ENCODE measurements around the gene MBD6. TPM values are rescaled to one million over a fixed set of nuclear protein-coding genes. Genes with fewer than 3 reads are reported as not detected.
A peak's percentile ranks its signal among the peaks of the same experiment; 100 is the strongest.

The MBD6 gene
- total RNA-seq, 1 donor from 2014 or later, result 85.8 TPM

DNA sequence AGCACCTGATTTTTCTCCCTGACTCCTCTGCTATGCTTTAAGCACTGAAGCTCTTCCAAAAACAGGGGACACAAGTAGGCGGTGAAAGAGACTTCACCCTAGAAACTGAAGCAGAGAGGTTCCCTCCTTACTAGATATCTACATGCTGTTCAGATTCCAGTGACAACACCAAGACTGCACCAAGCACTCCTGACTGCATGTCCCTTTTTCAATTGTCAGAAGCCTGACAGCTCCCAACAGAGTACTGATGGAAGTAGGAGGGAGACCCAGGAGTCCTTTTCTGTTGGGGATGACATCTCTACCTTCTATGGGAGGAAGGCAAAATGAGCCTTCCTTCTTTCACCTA is 13.9 kb downstream of the MBD6 start:
- H3K27ac ChIP-seq, result no peak overlapping the region
- TF ChIP-seq CTCF (IDR thresholded peaks at IDR 0.05), result no peak

GRCh38 chr12:57539134-57539768 is 16.6 kb downstream of the MBD6 start:
- ATAC-seq (no peak), DNase-seq (peak; percentile 7)
- Histone ChIP-seq H3K9me3 (no peaks in the 10 kb centered on the region), H3K4me3 (no peak overlapping the region), H3K27ac (no peak overlapping the region), H3K4me1 (no peaks in the 10 kb centered on the region), H3K27me3 (no peaks in the 10 kb centered on the region), H3K36me3 (peaks cover 60% of the 10 kb centered on the region)
- no peak for TF ChIP-seq CTCF (IDR thresholded peaks at IDR 0.05)
- intact Hi-C loops (cut with DNase I), result no loop called here

More for the DNA sequence above, 13.9 kb downstream of the MBD6 start:
- ATAC-seq, result no peak
- Histone ChIP-seq H3K27me3 (no peaks in the 10 kb centered on the region), H3K36me3 (peaks cover 76% of the 10 kb centered on the region), H3K4me3 (no peak overlapping the region), H3K4me1 (no peaks in the 10 kb centered on the region), H3K9me3 (no peaks in the 10 kb centered on the region)
- no peak for DNase-seq
- intact Hi-C loops (cut with DNase I), result no loop called here

DNA sequence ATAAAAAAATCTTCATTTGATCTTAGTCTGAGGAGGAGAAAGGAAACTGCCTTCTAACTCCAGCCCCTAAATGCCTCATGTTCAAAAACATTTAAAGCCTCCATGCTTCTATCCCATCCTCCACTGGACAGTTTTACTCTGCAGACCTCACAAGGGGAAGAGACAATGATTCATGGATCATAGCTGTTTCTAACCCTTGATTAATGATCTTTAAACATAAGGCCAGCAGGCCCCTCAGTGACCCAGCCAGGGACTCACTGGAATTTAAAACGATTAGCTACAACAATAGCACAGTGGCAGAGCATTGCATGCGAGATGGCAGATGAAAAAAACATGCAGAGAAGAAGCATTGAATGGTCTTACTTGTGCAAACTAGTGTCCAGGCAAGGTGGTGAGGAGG is 18.4 kb downstream of the MBD6 start:
- H3K4me1 ChIP-seq, result peaks cover 6% of the 10 kb centered on the region
- no peak for ATAC-seq
- peaks cover 43% of the 10 kb centered on the region for H3K36me3 ChIP-seq
- H3K4me3 ChIP-seq, result no peak overlapping the region
- no peak for TF ChIP-seq CTCF (IDR thresholded peaks at IDR 0.05)
- DNase-seq, result no peak
- H3K27me3 ChIP-seq, result no peaks in the 10 kb centered on the region
- H3K27ac ChIP-seq, result no peak overlapping the region
- intact Hi-C loops (cut with DNase I), result no loop called here
- H3K9me3 ChIP-seq, result no peaks in the 10 kb centered on the region

DNA sequence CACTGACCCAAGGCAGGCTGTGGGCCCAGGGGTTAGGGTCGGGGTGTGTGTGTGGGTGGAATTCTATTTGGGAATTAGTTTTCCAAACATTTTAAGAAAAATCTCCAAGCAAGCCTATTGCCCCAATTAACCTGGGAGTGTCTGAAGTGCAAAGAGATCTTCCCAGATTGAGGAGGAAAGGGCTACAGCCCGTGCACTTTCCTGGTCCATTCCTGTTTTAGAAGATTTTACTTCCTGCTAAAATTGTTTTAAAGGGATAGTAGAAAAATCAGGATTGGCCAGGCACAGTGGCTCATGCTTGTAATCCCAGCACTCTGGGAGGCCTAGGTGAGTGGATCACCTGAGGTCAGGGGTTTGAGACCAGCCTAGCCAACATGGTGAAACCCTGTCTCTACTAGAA is 19.1 kb downstream of the MBD6 start:
- no peak for TF ChIP-seq CTCF (IDR thresholded peaks at IDR 0.05)
- H3K36me3 ChIP-seq, result peaks cover 42% of the 10 kb centered on the region
- H3K4me3 ChIP-seq, result no peak overlapping the region
- ATAC-seq (no peak), DNase-seq (peak; percentile 2)
- no peaks in the 10 kb centered on the region for H3K27me3 ChIP-seq
- intact Hi-C loops (cut with DNase I), result no loop called here
- H3K27ac ChIP-seq, result no peak overlapping the region
- peaks cover 9% of the 10 kb centered on the region for H3K4me1 ChIP-seq
- no peaks in the 10 kb centered on the region for H3K9me3 ChIP-seq

DNA sequence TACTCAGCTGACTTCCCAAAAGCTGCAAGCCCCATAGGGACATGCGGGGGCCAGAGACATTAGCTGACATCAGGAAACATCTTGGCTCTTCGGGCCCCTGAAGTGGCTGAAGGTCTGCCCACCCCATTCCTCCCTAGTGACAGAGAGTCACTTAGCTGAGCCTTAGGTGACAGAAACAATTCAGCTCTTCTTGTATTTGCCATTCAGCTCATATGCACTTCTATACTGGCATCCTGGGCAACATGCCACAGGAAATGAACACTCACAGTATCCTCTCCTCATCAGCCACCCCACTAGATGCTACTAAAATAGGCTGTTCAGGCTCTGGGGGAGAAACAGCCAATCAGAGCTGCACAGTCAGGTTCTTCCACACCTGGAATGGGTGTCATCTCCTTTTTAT is 21.0 kb downstream of the MBD6 start:
- Histone ChIP-seq H3K4me3 (no peak overlapping the region), H3K36me3 (peaks cover 30% of the 10 kb centered on the region), H3K9me3 (no peaks in the 10 kb centered on the region), H3K27ac (no peak overlapping the region), H3K27me3 (peaks cover 7% of the 10 kb centered on the region), H3K4me1 (peaks cover 9% of the 10 kb centered on the region)
- ATAC-seq (no peak), DNase-seq (no peak)
- intact Hi-C loops (cut with DNase I), result no loop called here
- no peak for TF ChIP-seq CTCF (IDR thresholded peaks at IDR 0.05)

Data from upper lobe of right lung (tissue), 1 donor.